Activated naive CD8-positive, alpha-beta T cell (primary cell): ENCODE measurements around the gene MEA1.
"Not testable (repeated sequence)": the region's sequence is repeated elsewhere in the genome, so short reads cannot be mapped to it uniquely, and the experiment has no call there.

Experiments
- H3K27ac Mint-ChIP-seq: one replicate; pipeline ENCODE4 v1.8.0; 2021; ENCODE audit warnings: mixed read lengths
- H3K27me3 Mint-ChIP-seq: one replicate; pipeline ENCODE4 v1.8.0; 2021; ENCODE audit warnings: mixed read lengths
- H3K36me3 Mint-ChIP-seq: one replicate; pipeline ENCODE4 v1.8.0; 2021; ENCODE audit warnings: mixed read lengths
- H3K4me1 Mint-ChIP-seq: one replicate; pipeline ENCODE4 v1.8.0; 2021; ENCODE audit warnings: low read depth, mixed read lengths
- H3K4me3 Mint-ChIP-seq: one replicate; pipeline ENCODE4 v1.8.0; 2021; ENCODE audit warnings: mild to moderate bottlenecking, mixed read lengths
- H3K9me3 Mint-ChIP-seq: one replicate; pipeline ENCODE4 v1.8.0; 2021; ENCODE audit warnings: low read depth, mixed read lengths

MEA1 gene

GRCh38 chr6:43050981-43051380, 37.2 kb upstream of the MEA1 start:
- no peaks in the 10 kb centered on the region for H3K27me3 Mint-ChIP-seq
- H3K4me1 Mint-ChIP-seq = peaks cover 29% of the 10 kb centered on the region
- peaks cover 2% of the 10 kb centered on the region for H3K36me3 Mint-ChIP-seq
- no peaks in the 10 kb centered on the region for H3K9me3 Mint-ChIP-seq
- no peak overlapping the region for H3K4me3 Mint-ChIP-seq
- H3K27ac Mint-ChIP-seq = peak overlapping the region; percentile 68

GRCh38 chr6:43047998-43048397, 34.3 kb upstream of the MEA1 start:
- Mint-ChIP-seq H3K9me3 (no peaks in the 10 kb centered on the region), H3K27ac (no peak overlapping the region), H3K36me3 (peaks cover 2% of the 10 kb centered on the region), H3K27me3 (no peaks in the 10 kb centered on the region), H3K4me3 (no peak overlapping the region), H3K4me1 (peaks cover 18% of the 10 kb centered on the region)

GRCh38 chr6:43045371-43045930, 31.7 kb upstream of the MEA1 start:
- no peaks in the 10 kb centered on the region for H3K27me3 Mint-ChIP-seq
- H3K27ac Mint-ChIP-seq = no peak overlapping the region
- H3K4me3 Mint-ChIP-seq = no peak overlapping the region
- no peaks in the 10 kb centered on the region for H3K9me3 Mint-ChIP-seq
- peaks cover under 1% of the 10 kb centered on the region for H3K4me1 Mint-ChIP-seq
- no peaks in the 10 kb centered on the region for H3K36me3 Mint-ChIP-seq

GRCh38 chr6:43043310-43043709, 29.6 kb upstream of the MEA1 start:
- no peaks in the 10 kb centered on the region for H3K4me1 Mint-ChIP-seq
- H3K36me3 Mint-ChIP-seq = no peaks in the 10 kb centered on the region
- no peaks in the 10 kb centered on the region for H3K9me3 Mint-ChIP-seq
- no peak overlapping the region for H3K27ac Mint-ChIP-seq
- no peaks in the 10 kb centered on the region for H3K27me3 Mint-ChIP-seq
- no peak overlapping the region for H3K4me3 Mint-ChIP-seq

- not testable (repeated sequence) for H3K27me3 Mint-ChIP-seq, H3K27ac Mint-ChIP-seq, H3K4me1 Mint-ChIP-seq, H3K4me3 Mint-ChIP-seq, H3K36me3 Mint-ChIP-seq, H3K9me3 Mint-ChIP-seq
Observed at GRCh38 chr6:43041475-43041874, 27.7 kb upstream of the MEA1 start.

- Mint-ChIP-seq H3K27me3 (no peaks in the 10 kb centered on the region), H3K4me1 (no peaks in the 10 kb centered on the region), H3K4me3 (no peak overlapping the region), H3K9me3 (no peaks in the 10 kb centered on the region), H3K36me3 (no peaks in the 10 kb centered on the region), H3K27ac (no peak overlapping the region)
Observed at GRCh38 chr6:43040542-43041257, 27.0 kb upstream of the MEA1 start.

GRCh38 chr6:43038727-43039126, 25.0 kb upstream of the MEA1 start:
- Mint-ChIP-seq H3K27ac (no peak overlapping the region), H3K36me3 (no peaks in the 10 kb centered on the region), H3K4me1 (no peaks in the 10 kb centered on the region), H3K4me3 (no peak overlapping the region), H3K27me3 (no peaks in the 10 kb centered on the region), H3K9me3 (no peaks in the 10 kb centered on the region)

- no peaks in the 10 kb centered on the region for H3K9me3 Mint-ChIP-seq
- no peaks in the 10 kb centered on the region for H3K27me3 Mint-ChIP-seq
- H3K27ac Mint-ChIP-seq = no peak overlapping the region
- H3K4me3 Mint-ChIP-seq = no peak overlapping the region
- peaks cover 5% of the 10 kb centered on the region for H3K4me1 Mint-ChIP-seq
- H3K36me3 Mint-ChIP-seq = no peaks in the 10 kb centered on the region
Observed at GRCh38 chr6:43037706-43038105, 24.0 kb upstream of the MEA1 start.

GRCh38 chr6:43037197-43037596, 23.5 kb upstream of the MEA1 start:
- no peaks in the 10 kb centered on the region for H3K9me3 Mint-ChIP-seq
- H3K4me1 Mint-ChIP-seq = peaks cover 5% of the 10 kb centered on the region
- H3K4me3 Mint-ChIP-seq = no peak overlapping the region
- no peak overlapping the region for H3K27ac Mint-ChIP-seq
- no peaks in the 10 kb centered on the region for H3K36me3 Mint-ChIP-seq
- H3K27me3 Mint-ChIP-seq = no peaks in the 10 kb centered on the region

- H3K4me3 Mint-ChIP-seq = no peak overlapping the region
- H3K27me3 Mint-ChIP-seq = no peaks in the 10 kb centered on the region
- peaks cover 5% of the 10 kb centered on the region for H3K4me1 Mint-ChIP-seq
- no peak overlapping the region for H3K27ac Mint-ChIP-seq
- no peaks in the 10 kb centered on the region for H3K9me3 Mint-ChIP-seq
- no peaks in the 10 kb centered on the region for H3K36me3 Mint-ChIP-seq
Observed at GRCh38 chr6:43036712-43037111, 23.0 kb upstream of the MEA1 start.

GRCh38 chr6:43035495-43036194, 21.9 kb upstream of the MEA1 start:
- Mint-ChIP-seq H3K27ac (no peak overlapping the region), H3K4me3 (no peak overlapping the region), H3K27me3 (no peaks in the 10 kb centered on the region), H3K36me3 (no peaks in the 10 kb centered on the region), H3K9me3 (no peaks in the 10 kb centered on the region), H3K4me1 (peaks cover 5% of the 10 kb centered on the region)

GRCh38 chr6:43034190-43034525, 20.4 kb upstream of the MEA1 start:
- Mint-ChIP-seq H3K27me3 (no peaks in the 10 kb centered on the region), H3K4me3 (no peak overlapping the region), H3K36me3 (no peaks in the 10 kb centered on the region), H3K27ac (no peak overlapping the region), H3K4me1 (peaks cover 5% of the 10 kb centered on the region), H3K9me3 (no peaks in the 10 kb centered on the region)

- H3K27me3 Mint-ChIP-seq = no peaks in the 10 kb centered on the region
- H3K9me3 Mint-ChIP-seq = no peaks in the 10 kb centered on the region
- peaks cover 5% of the 10 kb centered on the region for H3K4me1 Mint-ChIP-seq
- H3K4me3 Mint-ChIP-seq = no peak overlapping the region
- peak overlapping the region; percentile 18 for H3K27ac Mint-ChIP-seq
- H3K36me3 Mint-ChIP-seq = no peaks in the 10 kb centered on the region
Observed at GRCh38 chr6:43033496-43034189, 19.9 kb upstream of the MEA1 start.

GRCh38 chr6:43032326-43032725, 18.6 kb upstream of the MEA1 start:
- Mint-ChIP-seq H3K9me3 (no peaks in the 10 kb centered on the region), H3K4me3 (no peak overlapping the region), H3K36me3 (peaks cover 2% of the 10 kb centered on the region), H3K4me1 (peaks cover 5% of the 10 kb centered on the region), H3K27me3 (no peaks in the 10 kb centered on the region), H3K27ac (no peak overlapping the region)

- H3K36me3 Mint-ChIP-seq = peaks cover 2% of the 10 kb centered on the region
- no peaks in the 10 kb centered on the region for H3K9me3 Mint-ChIP-seq
- peaks cover 12% of the 10 kb centered on the region for H3K4me1 Mint-ChIP-seq
- H3K27me3 Mint-ChIP-seq = no peaks in the 10 kb centered on the region
- no peak overlapping the region for H3K27ac Mint-ChIP-seq
- H3K4me3 Mint-ChIP-seq = no peak overlapping the region
Observed at GRCh38 chr6:43029120-43029519, 15.4 kb upstream of the MEA1 start.
